SK-N-SH (cell line): Measurements from ENCODE around the gene COL3A1. TPM values are rescaled to one million over a fixed set of nuclear protein-coding genes. Genes with fewer than 3 reads are reported as not detected.

ENCODE experiments used
- CTCF ChIA-PET: fragments of 300-600, 350-600 bp; formaldehyde crosslinking; extraction: SDS; loops from one replicate; lab custom pipeline; 2021; lab: Yijun Ruan, JAX
- POLR2A ChIA-PET: fragments of 350-600 bp; sonication (Branson Sonifier 250); formaldehyde crosslinking; extraction: SDS; loops from one replicate; lab custom pipeline; 2020; ENCODE audit warnings: antibody characterized with exemption, inconsistent platforms; lab: Yijun Ruan, JAX
- DNase-seq: peaks from one replicate; pipeline ENCODE4 v3.0.0; 2012
- H2AFZ ChIP-seq: fragments of 200-600 bp; sonication (generic); 2 replicates; pipeline ENCODE4 v1.8.1; 2016; ENCODE audit warnings: antibody characterized with exemption, mild to moderate bottlenecking, low read depth
- H3F3A ChIP-seq: fragments of 200-600 bp; sonication (generic); replicated peaks from 2 replicates; pipeline ENCODE3; 2016; ENCODE audit warnings: antibody characterized with exemption, mild to moderate bottlenecking; ENCODE audit not compliant: insufficient read depth
- H3K27ac ChIP-seq, 2 experiments: fragments of 200-500 bp in 1 of 2; fragments of 200-600 bp in 1 of 2; sonication (Bioruptor generic) in 1 of 2; sonication (generic), shearing (Covaris generic) in 1 of 2; 2 replicates each; pipeline versions ENCODE4 v1.5.1 to v1.6.1; 2014 to 2016; ENCODE audit warnings: low read depth in 2 of 2, inconsistent platforms in 1 of 2, low read length in 1 of 2, mild to moderate bottlenecking in 1 of 2, mixed read lengths in 1 of 2
- H3K27me3 ChIP-seq: fragments of 200-600 bp; sonication (generic), shearing (Covaris generic); 2 replicates; pipeline ENCODE4 v1.6.1; 2016; ENCODE audit warnings: mixed run types; ENCODE audit not compliant: insufficient read depth
- H3K36me3 ChIP-seq, 2 experiments: fragments of 200-500 bp in 1 of 2; fragments of 200-600 bp in 1 of 2; sonication (Bioruptor generic) in 1 of 2; sonication (generic) in 1 of 2; replicated peaks in 1 of 2; 2 replicates each; pipeline versions ENCODE3 to v1.5.1; 2014 to 2016; ENCODE audit warnings: low read length in 1 of 2, mild to moderate bottlenecking in 1 of 2; ENCODE audit not compliant: insufficient read depth in 2 of 2, control insufficient read depth in 1 of 2
- H3K4me1 ChIP-seq, 2 experiments: fragments of 200-500 bp in 1 of 2; fragments of 200-600 bp in 1 of 2; sonication (Bioruptor generic) in 1 of 2; sonication (generic), shearing (Covaris generic) in 1 of 2; 2 replicates each; pipeline versions ENCODE4 v1.5.1 to v1.6.1; 2014 to 2016; ENCODE audit warnings: low read depth in 1 of 2, low read length in 1 of 2, mixed run types in 1 of 2; ENCODE audit not compliant: insufficient read depth in 2 of 2, control insufficient read depth in 1 of 2
- H3K4me2 ChIP-seq: fragments of 200-600 bp; sonication (generic), shearing (Covaris generic); 2 replicates; pipeline ENCODE4 v1.6.1; 2017; ENCODE audit warnings: mixed run types
- H3K4me3 ChIP-seq, 2 experiments: fragments of 200-500 bp in 1 of 2; fragments of 200-600 bp in 1 of 2; sonication (Bioruptor generic) in 1 of 2; sonication (generic), shearing (Covaris generic) in 1 of 2; 2 replicates each; pipeline versions ENCODE4 v1.5.1 to v1.8.1; 2014 to 2016; ENCODE audit warnings: low read depth in 2 of 2, inconsistent platforms in 1 of 2, low read length in 1 of 2, mild to moderate bottlenecking in 1 of 2, mixed read lengths in 1 of 2, moderate library complexity in 1 of 2
- H3K79me2 ChIP-seq: fragments of 200-600 bp; sonication (generic); 2 replicates; pipeline ENCODE4 v1.8.1; 2017; ENCODE audit warnings: mild to moderate bottlenecking; ENCODE audit not compliant: insufficient read depth
- H3K9ac ChIP-seq: fragments of 200-600 bp; sonication (generic); 2 replicates; pipeline ENCODE4 v1.6.1; 2017; ENCODE audit warnings: mixed run types
- H3K9me2 ChIP-seq: fragments of 200-600 bp; sonication (generic); 2 replicates; pipeline ENCODE4 v1.6.1; 2017; ENCODE audit warnings: mixed run types
- H3K9me3 ChIP-seq: fragments of 200-600 bp; sonication (generic); 2 replicates; pipeline ENCODE4 v1.6.1; 2017; ENCODE audit warnings: mixed run types, mild to moderate bottlenecking, moderate library complexity
- H4K20me1 ChIP-seq: fragments of 200-600 bp; sonication (generic); 2 replicates; pipeline ENCODE4 v1.6.1; 2017; ENCODE audit warnings: mild to moderate bottlenecking, mixed run types; ENCODE audit not compliant: insufficient read depth
- FOSL2 ChIP-seq: IDR thresholded peaks from 2 replicates; pipeline ENCODE4 v1.4.0; 2012; ENCODE audit warnings: low read depth, mild to moderate bottlenecking, moderate library complexity, borderline replicate concordance
- NRF1 ChIP-seq: IDR thresholded peaks from 2 replicates; pipeline ENCODE4 v1.6.1; 2012; ENCODE audit warnings: low read depth, mild to moderate bottlenecking, low read length
- POLR2AphosphoS5 ChIP-seq: IDR thresholded peaks from 2 replicates; pipeline ENCODE4 v1.6.1; 2012; ENCODE audit warnings: low read depth, low read length
- RAD21 ChIP-seq: IDR thresholded peaks from 2 replicates; pipeline ENCODE4 v1.6.1; 2012; ENCODE audit warnings: mild to moderate bottlenecking, low read length
- REST ChIP-seq: IDR thresholded peaks from 2 replicates; pipeline ENCODE4 v1.6.1; 2012; ENCODE audit warnings: mild to moderate bottlenecking, low read depth, low read length, moderate library complexity
- RXRA ChIP-seq: IDR thresholded peaks from 2 replicates; pipeline ENCODE4 v1.4.0; 2012; ENCODE audit warnings: low read depth, mild to moderate bottlenecking, borderline replicate concordance
- YY1 ChIP-seq: IDR thresholded peaks from 2 replicates; pipeline ENCODE4 v1.4.0; 2012; ENCODE audit warnings: low read depth, mild to moderate bottlenecking
- WGBS: methylation state at CpG from one replicate; pipeline ENCODE4 v1.1.6; 2017; ENCODE audit warnings: low lambda C conversion rate; 5-methylcytosine and 5-hydroxymethylcytosine counted together
- polyA plus RNA-seq, 3 experiments: library from polyadenylated mRNA; depleted of rRNA; stranded (reverse); fragments of >200 nt; gene quantifications; 2 replicates each; pipeline ENCODE4 v1.2.3, GENCODE V29; 2012
- TF ChIP-seq, protein P1 (sequence below): IDR thresholded peaks from 2 replicates; pipeline ENCODE4 v1.4.0; 2012; ENCODE audit warnings: low read depth

The COL3A1 gene
- polyA plus RNA-seq, 1 of the 3 experiments (the other 2 are of a cell fraction), result 987 TPM

DNA sequence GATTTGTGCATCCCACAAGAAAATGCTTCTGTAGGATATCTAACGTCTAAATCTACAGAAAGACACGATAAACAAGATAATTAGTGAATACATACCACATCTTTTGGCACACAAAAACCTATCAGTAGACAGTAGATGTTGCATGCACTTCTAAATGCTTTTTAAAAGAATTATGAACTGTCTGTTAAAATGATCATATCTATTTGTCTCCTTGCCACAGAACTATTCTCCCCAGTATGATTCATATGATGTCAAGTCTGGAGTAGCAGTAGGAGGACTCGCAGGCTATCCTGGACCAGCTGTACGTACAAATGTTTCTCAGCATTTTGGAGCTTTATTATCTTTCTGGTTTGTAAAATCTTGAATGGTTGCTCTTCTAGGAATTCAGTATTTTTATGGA is 12.7 kb downstream of the COL3A1 start (continued):
- TF ChIP-seq RXRA (0 out of 2 replicates have a peak, but pooled peaks have one; percentile 70), NRF1 (no peak), POLR2AphosphoS5 (peak; percentile 79), REST (no peak), YY1 (no peak)
- TF ChIP-seq, protein P1, sequence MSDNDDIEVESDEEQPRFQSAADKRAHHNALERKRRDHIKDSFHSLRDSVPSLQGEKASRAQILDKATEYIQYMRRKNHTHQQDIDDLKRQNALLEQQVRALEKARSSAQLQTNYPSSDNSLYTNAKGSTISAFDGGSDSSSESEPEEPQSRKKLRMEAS, result no peak

DNA sequence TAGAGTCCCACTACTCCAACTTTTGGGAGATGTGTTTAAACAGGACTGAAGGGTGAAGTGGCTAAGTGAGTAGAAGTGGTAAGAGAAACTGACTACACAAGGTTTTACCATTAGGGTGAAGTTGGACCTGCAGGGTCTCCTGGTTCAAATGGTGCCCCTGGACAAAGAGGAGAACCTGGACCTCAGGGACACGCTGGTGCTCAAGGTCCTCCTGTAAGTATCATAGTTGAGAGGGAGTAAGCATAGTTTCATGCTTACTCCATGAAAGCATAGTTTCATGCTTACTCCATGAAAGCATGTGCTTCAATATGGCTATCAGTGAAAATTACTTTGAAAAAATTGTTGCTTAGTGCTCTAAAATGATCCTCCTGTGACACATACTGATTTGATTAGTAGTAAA is 19.1 kb downstream of the COL3A1 start:
- TF ChIP-seq POLR2AphosphoS5 (peak; percentile 26; the same call in 1 of the 2 replicates), FOSL2 (no peak)
- no peaks in the 10 kb centered on the region for H3K9me3 ChIP-seq
- H3K27me3 ChIP-seq, result no peaks in the 10 kb centered on the region
- ChIA-PET POLR2A (no interaction called here), CTCF (interaction anchor here (0.6 kb wide), 1 partner anchor 1367 kb away, joined by 3 read pairs; no protein-coding TSS in a partner anchor)
- H3K4me2 ChIP-seq, result no peak overlapping the region
- no peak overlapping the region for H3K9ac ChIP-seq
- 91% methylated on average over 1 of the region's 1 CpG for WGBS
- peaks cover 95 to 97% of the 10 kb centered on the region in 2 experiments for H3K36me3 ChIP-seq
- H3K79me2 ChIP-seq, result peaks cover 61% of the 10 kb centered on the region
- no peak overlapping the region for H2AFZ ChIP-seq
- peak overlapping the region in 1 of 2 experiments; percentile 88; a peak in 3 of 4 replicates for H3K27ac ChIP-seq
- no peak for DNase-seq
- peaks cover 3% of the 10 kb centered on the region; the same call in 1 of the 2 replicates for H3K9me2 ChIP-seq
- H3K4me3 ChIP-seq, result no peak overlapping the region
- H4K20me1 ChIP-seq, result no peaks in the 10 kb centered on the region
- peaks cover 94% of the 10 kb centered on the region for H3F3A ChIP-seq
- H3K4me1 ChIP-seq, result no peaks in the 10 kb centered on the region

DNA sequence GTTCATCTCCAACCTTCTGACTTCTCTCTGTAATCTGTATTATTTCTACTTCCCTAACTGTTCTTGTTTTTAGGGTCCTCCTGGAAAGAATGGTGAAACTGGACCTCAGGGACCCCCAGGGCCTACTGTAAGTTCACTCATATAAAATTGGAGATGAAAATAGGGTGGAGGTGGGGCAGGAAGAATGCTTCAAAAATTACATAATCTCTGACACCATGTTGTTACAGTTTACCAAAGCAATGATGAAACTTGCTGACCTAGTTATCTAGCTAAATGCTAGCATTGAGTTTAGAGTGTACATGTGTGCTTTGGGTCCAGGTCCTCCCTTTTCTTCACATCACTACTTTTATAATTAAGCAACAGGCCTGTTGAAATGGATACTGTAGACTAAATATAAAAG is 23.1 kb downstream of the COL3A1 start:
- H3K36me3 ChIP-seq, result peaks cover 93 to 95% of the 10 kb centered on the region in 2 experiments
- peaks cover 0 to 26% of the 10 kb centered on the region in 2 experiments; a peak in 1 of 4 replicates for H3K4me1 ChIP-seq
- no peak overlapping the region for H3K4me3 ChIP-seq
- no peak overlapping the region for H3K9ac ChIP-seq
- ChIA-PET CTCF (no interaction called here), POLR2A (no interaction called here)
- DNase-seq, result no peak
- peaks cover 98% of the 10 kb centered on the region for H3F3A ChIP-seq
- no peak overlapping the region for H2AFZ ChIP-seq
- no peaks in the 10 kb centered on the region for H3K9me3 ChIP-seq
- peaks cover 39% of the 10 kb centered on the region for H3K79me2 ChIP-seq
- TF ChIP-seq POLR2AphosphoS5, result peak; percentile 29; the same call in 1 of the 2 replicates
- no peak for TF ChIP-seq RAD21
- no peaks in the 10 kb centered on the region for H3K27me3 ChIP-seq
- H3K4me2 ChIP-seq, result no peak overlapping the region
- H3K9me2 ChIP-seq, result no peaks in the 10 kb centered on the region
- no peaks in the 10 kb centered on the region for H4K20me1 ChIP-seq
- peak overlapping the region in 1 of 2 experiments; percentile 88; a peak in 2 of 4 replicates for H3K27ac ChIP-seq
